T-helper 1 cell treated with Interleukin-12 subunit alpha and Interleukin-12 subunit beta and Interleukin-4 antibody, amounts not matched to agents 30 μg/mL and 1 μg/mL, for 36 hours (primary cell): ENCODE measurements around the gene DNM2.
"Not testable (repeated sequence)": the region's sequence is repeated elsewhere in the genome, so short reads cannot be mapped to it uniquely, and the experiment has no call there.

Experiments used
- H3K27ac Mint-ChIP-seq: one replicate; pipeline ENCODE4 v1.8.0; 2021; ENCODE audit warnings: mild to moderate bottlenecking, mixed read lengths
- H3K27me3 Mint-ChIP-seq: one replicate; pipeline ENCODE4 v1.8.0; 2021; ENCODE audit warnings: low read depth, mixed read lengths
- H3K36me3 Mint-ChIP-seq: one replicate; pipeline ENCODE4 v1.8.0; 2021; ENCODE audit warnings: low read depth, mixed read lengths
- H3K4me1 Mint-ChIP-seq: one replicate; pipeline ENCODE4 v1.8.0; 2021; ENCODE audit warnings: low read depth, mixed read lengths
- H3K4me3 Mint-ChIP-seq: one replicate; pipeline ENCODE4 v1.8.0; 2021; ENCODE audit warnings: mild to moderate bottlenecking, moderate library complexity, mixed read lengths
- H3K9me3 Mint-ChIP-seq: one replicate; pipeline ENCODE4 v1.8.0; 2021; ENCODE audit warnings: mixed read lengths

Gene DNM2

GRCh38 chr19:10727685-10728201 is 9.9 kb downstream of the DNM2 start:
- no peak overlapping the region for H3K4me3 Mint-ChIP-seq
- H3K9me3 Mint-ChIP-seq = no peaks in the 10 kb centered on the region
- no peaks in the 10 kb centered on the region for H3K27me3 Mint-ChIP-seq
- peaks cover 40% of the 10 kb centered on the region for H3K36me3 Mint-ChIP-seq
- peaks cover 44% of the 10 kb centered on the region for H3K4me1 Mint-ChIP-seq
- peak overlapping the region; percentile 38 for H3K27ac Mint-ChIP-seq

DNA sequence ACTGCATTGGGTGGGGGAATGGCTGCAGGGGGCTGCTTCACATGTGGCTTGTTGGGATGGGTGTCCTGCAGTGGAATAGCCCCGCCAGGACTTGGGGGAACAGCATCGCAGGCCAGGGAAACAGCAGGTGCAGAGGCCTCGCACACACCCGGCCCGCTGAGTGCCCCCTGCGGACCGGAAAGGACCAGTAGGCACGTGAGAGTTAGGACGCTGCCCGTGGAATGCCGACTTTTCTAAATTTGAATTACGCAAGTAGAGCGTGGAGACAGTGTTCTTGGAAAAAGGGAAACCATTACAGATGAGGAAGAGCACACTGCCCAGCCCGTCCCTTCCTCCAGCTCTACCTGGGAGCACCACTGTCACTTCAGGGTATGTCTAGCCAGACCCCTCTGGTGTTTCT is 11.5 kb downstream of the DNM2 start:
- H3K36me3 Mint-ChIP-seq = peaks cover 32% of the 10 kb centered on the region
- H3K9me3 Mint-ChIP-seq = no peaks in the 10 kb centered on the region
- H3K4me3 Mint-ChIP-seq = no peak overlapping the region
- no peaks in the 10 kb centered on the region for H3K27me3 Mint-ChIP-seq
- peak overlapping the region; percentile 41 for H3K27ac Mint-ChIP-seq
- H3K4me1 Mint-ChIP-seq = peaks cover 41% of the 10 kb centered on the region

- H3K27ac Mint-ChIP-seq = peak overlapping the region; percentile 85
- H3K27me3 Mint-ChIP-seq = no peaks in the 10 kb centered on the region
- H3K4me1 Mint-ChIP-seq = peaks cover 40% of the 10 kb centered on the region
- no peaks in the 10 kb centered on the region for H3K9me3 Mint-ChIP-seq
- peaks cover 28% of the 10 kb centered on the region for H3K36me3 Mint-ChIP-seq
- H3K4me3 Mint-ChIP-seq = no peak overlapping the region
These were observed 13.1 kb downstream of the DNM2 start for GRCh38 chr19:10730932-10731331.

DNA sequence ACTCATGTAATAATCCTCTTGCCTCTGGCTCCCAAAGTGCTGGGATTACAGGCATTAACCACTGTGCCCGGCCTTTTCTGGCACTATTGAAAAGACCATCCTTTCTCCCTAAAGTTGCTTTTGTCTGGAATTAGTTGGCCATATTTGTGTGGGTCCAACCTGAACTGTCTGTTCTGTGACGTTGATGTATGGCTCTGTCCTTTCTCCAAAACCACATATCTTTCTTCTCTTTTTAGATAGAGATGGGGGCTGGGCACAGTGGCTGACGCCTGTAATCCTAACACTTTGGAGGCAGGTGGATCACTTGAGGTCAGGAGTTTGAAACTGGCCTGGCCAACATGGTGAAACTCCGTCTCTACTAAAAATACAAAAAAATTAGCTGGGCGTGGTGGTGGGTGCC is 17.9 kb downstream of the DNM2 start:
- peaks cover 31% of the 10 kb centered on the region for H3K4me1 Mint-ChIP-seq
- peaks cover 28% of the 10 kb centered on the region for H3K36me3 Mint-ChIP-seq
- H3K9me3 Mint-ChIP-seq = peaks cover 7% of the 10 kb centered on the region
- H3K27ac Mint-ChIP-seq = no peak overlapping the region
- H3K27me3 Mint-ChIP-seq = no peaks in the 10 kb centered on the region
- no peak overlapping the region for H3K4me3 Mint-ChIP-seq

DNA sequence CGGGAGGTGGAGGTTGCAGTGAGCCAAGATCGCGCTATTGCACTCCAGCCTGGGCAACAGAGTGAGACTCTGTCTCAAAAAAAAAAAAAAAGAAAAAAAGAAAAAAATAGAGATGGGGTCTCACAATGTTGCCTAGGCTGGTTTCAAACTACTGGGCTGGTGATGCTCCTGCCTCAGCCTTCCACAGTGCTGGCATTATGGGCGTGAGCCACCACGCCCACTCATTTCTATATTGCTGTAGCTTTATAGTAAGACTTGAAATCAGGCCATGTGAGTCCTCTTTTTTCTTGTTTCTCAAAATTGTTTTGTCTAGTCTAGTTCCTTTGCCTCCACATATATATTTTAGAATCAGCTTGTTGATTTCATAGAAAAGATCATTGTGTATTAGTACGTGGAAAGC is 18.3 kb downstream of the DNM2 start:
- Mint-ChIP-seq H3K27me3 (no peaks in the 10 kb centered on the region), H3K36me3 (peaks cover 28% of the 10 kb centered on the region), H3K4me1 (peaks cover 34% of the 10 kb centered on the region), H3K27ac (no peak overlapping the region), H3K4me3 (no peak overlapping the region), H3K9me3 (peaks cover 11% of the 10 kb centered on the region)

GRCh38 chr19:10736916-10737551 is 19.2 kb downstream of the DNM2 start:
- peak overlapping the region; percentile 41 for H3K27ac Mint-ChIP-seq

GRCh38 chr19:10737722-10738121 is 19.8 kb downstream of the DNM2 start:
- Mint-ChIP-seq H3K36me3 (peaks cover 30% of the 10 kb centered on the region), H3K9me3 (peaks cover 11% of the 10 kb centered on the region), H3K4me1 (peaks cover 36% of the 10 kb centered on the region), H3K27me3 (no peaks in the 10 kb centered on the region), H3K27ac (no peak overlapping the region), H3K4me3 (no peak overlapping the region)

More at GRCh38 chr19:10736916-10737551, 19.2 kb downstream of the DNM2 start:
- no peak overlapping the region for H3K4me3 Mint-ChIP-seq
- no peaks in the 10 kb centered on the region for H3K27me3 Mint-ChIP-seq
- peaks cover 25% of the 10 kb centered on the region for H3K36me3 Mint-ChIP-seq
- peaks cover 33% of the 10 kb centered on the region for H3K4me1 Mint-ChIP-seq
- H3K9me3 Mint-ChIP-seq = peaks cover 11% of the 10 kb centered on the region

DNA sequence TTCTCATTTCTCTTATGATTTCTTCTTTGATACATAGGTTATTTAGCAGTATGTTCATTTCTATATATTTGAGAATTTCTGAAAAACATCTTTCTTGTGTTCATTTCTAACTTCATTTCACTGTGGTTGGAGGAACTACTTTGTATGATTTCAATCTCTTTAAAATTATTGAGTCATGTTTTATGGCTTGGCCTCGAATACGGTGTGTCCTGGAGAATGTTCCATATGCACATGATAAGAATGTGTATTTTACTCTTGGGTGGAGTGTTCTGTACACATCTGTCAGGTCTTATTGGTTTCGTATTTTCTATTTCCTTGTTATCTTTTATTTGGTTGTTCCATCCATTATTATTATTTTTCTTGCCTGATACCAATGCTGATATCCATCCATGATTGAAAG is 22.9 kb downstream of the DNM2 start:
- Mint-ChIP-seq H3K4me1 (peaks cover 36% of the 10 kb centered on the region), H3K27ac (peak overlapping the region; percentile 31), H3K36me3 (peaks cover 26% of the 10 kb centered on the region), H3K27me3 (no peaks in the 10 kb centered on the region), H3K9me3 (peaks cover 11% of the 10 kb centered on the region), H3K4me3 (no peak overlapping the region)

- no peak overlapping the region for H3K27ac Mint-ChIP-seq
- peaks cover 11% of the 10 kb centered on the region for H3K9me3 Mint-ChIP-seq
- peaks cover 21% of the 10 kb centered on the region for H3K36me3 Mint-ChIP-seq
- H3K4me3 Mint-ChIP-seq = no peak overlapping the region
- H3K27me3 Mint-ChIP-seq = no peaks in the 10 kb centered on the region
- H3K4me1 Mint-ChIP-seq = peaks cover 31% of the 10 kb centered on the region
These were observed 24.6 kb downstream of the DNM2 start for GRCh38 chr19:10742476-10742875.

DNA sequence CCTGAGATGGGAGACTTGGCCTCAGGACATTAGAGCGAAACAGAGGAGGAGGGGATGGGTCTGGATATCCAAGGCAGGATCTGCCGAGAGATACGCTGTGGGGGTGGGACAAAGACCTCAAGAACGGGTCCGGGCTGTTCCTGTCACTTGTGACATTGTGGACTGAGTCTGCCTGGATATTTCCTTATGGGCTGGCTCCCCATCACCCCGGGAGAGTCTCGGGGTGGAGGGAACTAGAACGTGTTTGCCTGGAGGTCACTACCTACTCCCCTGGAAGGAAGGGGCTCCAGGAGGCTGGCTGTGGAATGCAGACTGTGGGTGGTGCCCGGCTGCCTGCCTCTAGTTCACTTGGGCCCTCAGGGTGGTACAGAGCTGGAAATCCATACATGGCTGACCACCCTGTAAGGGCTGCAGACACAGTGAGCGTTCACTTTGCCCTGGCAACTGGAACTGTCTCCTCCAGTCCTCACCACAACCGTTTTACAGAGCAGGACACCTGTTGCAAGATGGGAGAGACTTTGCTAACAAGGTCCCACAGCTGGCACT is 26.4 kb downstream of the DNM2 start:
- peaks cover 38% of the 10 kb centered on the region for H3K4me1 Mint-ChIP-seq
- no peak overlapping the region for H3K27ac Mint-ChIP-seq

DNA sequence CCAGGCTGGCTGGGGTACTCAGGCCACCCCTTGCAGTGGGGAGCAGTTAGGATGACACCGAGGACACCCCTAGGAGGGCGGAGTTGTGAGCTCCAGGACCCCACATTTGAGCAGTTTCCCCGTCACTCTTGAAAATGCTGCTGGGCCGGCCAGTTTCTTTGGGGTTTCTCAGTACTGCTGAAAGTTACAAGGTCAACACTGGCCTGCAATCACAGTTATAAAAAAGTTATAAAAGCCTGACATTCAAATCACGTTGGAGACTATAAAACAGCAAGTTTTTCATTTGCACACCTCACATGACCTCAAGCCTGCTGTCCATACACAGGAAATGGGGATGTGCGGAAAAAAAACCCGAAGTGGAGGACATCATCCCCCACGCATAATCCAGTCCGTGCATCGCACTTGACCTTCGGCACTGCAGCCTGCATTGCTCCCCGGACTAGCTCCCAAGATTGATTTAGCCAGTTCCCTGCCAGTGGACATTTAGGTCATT is 27.0 kb downstream of the DNM2 start:
- no peak overlapping the region for H3K27ac Mint-ChIP-seq
- peaks cover 10% of the 10 kb centered on the region for H3K9me3 Mint-ChIP-seq
- H3K4me3 Mint-ChIP-seq = no peak overlapping the region
- H3K27me3 Mint-ChIP-seq = no peaks in the 10 kb centered on the region
- peaks cover 14% of the 10 kb centered on the region for H3K36me3 Mint-ChIP-seq
- peaks cover 43% of the 10 kb centered on the region for H3K4me1 Mint-ChIP-seq

More for the DNA sequence above, 26.4 kb downstream of the DNM2 start:
- no peaks in the 10 kb centered on the region for H3K27me3 Mint-ChIP-seq
- peaks cover 16% of the 10 kb centered on the region for H3K36me3 Mint-ChIP-seq
- H3K9me3 Mint-ChIP-seq = peaks cover 11% of the 10 kb centered on the region
- H3K4me3 Mint-ChIP-seq = no peak overlapping the region

- not testable (repeated sequence) for H3K4me3 Mint-ChIP-seq, H3K27me3 Mint-ChIP-seq, H3K27ac Mint-ChIP-seq, H3K36me3 Mint-ChIP-seq, H3K9me3 Mint-ChIP-seq
- H3K4me1 Mint-ChIP-seq = peaks cover 40% of the 10 kb centered on the region
These were observed 28.6 kb downstream of the DNM2 start for GRCh38 chr19:10746437-10746836.

DNA sequence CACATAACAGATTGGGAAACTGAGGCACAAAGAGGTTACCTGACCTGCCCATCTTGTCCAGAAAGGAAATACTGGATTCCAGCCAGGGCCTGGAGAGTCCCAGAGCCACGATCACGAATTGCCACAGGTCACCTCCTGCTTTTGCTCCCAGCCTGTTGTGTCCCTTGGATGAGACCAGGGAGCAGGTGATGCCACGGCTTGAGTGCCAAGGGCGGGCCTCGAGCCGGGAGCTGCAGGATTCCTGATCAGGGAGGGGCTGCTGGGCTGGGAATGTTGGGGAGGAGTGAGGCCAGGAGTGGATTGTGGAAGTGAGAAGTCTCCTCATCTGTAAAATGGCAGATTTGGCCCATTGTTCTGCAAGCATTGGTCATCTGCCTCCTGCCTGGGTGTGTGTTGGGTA is 29.4 kb downstream of the DNM2 start:
- Mint-ChIP-seq H3K36me3 (peaks cover 6% of the 10 kb centered on the region), H3K4me1 (peaks cover 42% of the 10 kb centered on the region), H3K9me3 (no peaks in the 10 kb centered on the region), H3K27me3 (no peaks in the 10 kb centered on the region), H3K27ac (peak overlapping the region; percentile 31), H3K4me3 (no peak overlapping the region)

DNA sequence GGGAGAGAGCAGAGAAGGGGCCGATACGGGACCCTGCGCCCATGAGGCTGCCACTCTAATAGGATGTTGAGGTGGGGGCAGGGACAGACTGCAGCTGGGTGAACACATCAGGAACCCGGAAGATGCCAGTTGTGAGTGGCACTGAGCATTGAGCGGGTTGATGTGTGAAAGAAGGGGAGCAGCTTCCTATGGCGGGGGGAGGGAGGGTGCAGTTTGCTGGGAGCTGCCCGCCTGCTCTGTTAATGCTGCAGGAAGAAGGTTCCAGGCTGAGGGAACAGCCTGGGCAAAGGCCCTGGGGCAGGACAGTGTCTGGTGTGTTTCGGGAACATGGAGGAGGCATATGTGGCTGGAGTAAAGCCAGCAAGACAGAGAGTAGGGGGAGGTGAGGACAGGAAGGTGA is 29.8 kb downstream of the DNM2 start:
- H3K4me1 Mint-ChIP-seq = peaks cover 39% of the 10 kb centered on the region
- no peaks in the 10 kb centered on the region for H3K9me3 Mint-ChIP-seq
- no peak overlapping the region for H3K4me3 Mint-ChIP-seq
- H3K27me3 Mint-ChIP-seq = no peaks in the 10 kb centered on the region
- H3K36me3 Mint-ChIP-seq = peaks cover 3% of the 10 kb centered on the region
- peak overlapping the region; percentile 31 for H3K27ac Mint-ChIP-seq

DNA sequence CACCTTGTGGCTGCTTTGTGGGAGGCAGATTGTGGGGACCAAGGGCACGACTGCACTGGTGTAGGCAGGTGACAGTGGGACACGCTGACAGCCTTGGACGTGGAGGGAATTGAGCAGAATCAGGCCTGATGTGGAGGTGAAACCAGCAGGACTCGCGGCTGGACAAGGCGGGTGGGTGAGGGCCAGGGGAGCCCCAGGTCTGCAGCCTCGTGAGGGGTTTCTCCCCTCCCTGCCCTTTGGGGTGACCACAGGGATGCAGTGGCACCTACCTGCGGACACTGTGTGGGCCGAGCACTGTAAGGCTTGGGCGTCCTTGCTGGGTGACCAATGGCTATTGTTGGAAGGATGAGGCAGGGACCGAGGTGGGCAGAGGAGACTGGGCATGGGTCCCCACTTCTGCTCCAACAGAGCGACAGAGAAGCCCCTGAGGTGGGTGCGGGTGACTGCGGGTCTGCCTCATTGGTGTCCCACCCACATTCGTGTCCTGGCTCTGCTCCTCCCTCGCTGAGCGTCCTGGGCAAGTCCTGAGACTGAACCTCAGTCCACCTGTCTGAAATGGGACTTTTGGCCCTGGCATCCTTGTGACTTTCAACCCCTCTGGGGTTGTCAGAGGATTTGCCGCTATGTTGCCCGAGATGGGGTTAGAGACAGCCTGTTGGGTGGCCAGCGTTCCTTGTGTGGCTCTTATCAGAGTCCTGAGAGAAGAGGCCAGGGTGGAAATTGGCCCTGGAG is 30.5 kb downstream of the DNM2 start:
- peaks cover 43% of the 10 kb centered on the region for H3K4me1 Mint-ChIP-seq
- no peak overlapping the region for H3K4me3 Mint-ChIP-seq
- H3K9me3 Mint-ChIP-seq = no peaks in the 10 kb centered on the region

More for the DNA sequence above, 30.5 kb downstream of the DNM2 start:
- H3K27me3 Mint-ChIP-seq = no peaks in the 10 kb centered on the region
- peak overlapping the region; percentile 7 for H3K27ac Mint-ChIP-seq
- H3K36me3 Mint-ChIP-seq = peaks cover 3% of the 10 kb centered on the region
